Measurements from ENCODE around the gene FARP2.

Gene FARP2

DNA sequence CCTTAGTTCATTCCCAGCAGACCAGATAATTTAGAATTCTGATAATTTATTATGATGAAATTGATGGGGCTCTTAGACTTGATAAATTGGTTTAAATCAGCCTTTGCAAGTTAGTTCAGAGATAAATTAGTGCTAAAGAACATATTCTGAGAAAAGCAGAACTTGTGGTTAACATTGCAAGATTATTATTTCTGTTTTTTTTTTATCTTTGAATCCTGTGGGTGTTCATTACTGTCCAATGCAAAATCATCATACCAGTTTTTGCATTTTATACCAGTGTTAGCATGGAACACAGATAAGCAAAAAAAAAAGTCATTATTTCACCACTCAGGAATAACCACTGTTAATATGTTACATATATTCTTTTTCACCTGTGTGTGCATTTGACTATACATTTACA, 31.3 kb upstream of the FARP2 start:
- DNase-seq = no peak

DNA sequence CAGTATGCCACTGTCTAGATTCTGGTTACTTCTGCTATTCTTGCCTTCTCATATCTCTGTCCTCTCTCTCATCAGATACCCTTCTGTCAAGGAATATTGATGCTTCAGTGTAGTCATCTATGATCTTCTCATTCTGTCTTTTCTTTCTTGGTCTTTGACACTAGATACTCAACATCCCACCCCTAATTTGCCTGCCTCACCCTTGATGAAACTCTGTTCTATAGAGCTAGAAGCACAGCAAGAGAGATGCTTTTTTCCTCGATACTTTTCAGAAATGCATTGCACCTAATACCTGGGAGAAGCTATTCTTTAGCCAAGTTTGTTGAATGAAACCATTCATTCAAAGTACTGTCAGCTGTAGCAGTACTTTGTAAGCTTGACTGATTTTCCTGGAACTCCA, 30.8 kb upstream of the FARP2 start:
- no peak for DNase-seq

DNA sequence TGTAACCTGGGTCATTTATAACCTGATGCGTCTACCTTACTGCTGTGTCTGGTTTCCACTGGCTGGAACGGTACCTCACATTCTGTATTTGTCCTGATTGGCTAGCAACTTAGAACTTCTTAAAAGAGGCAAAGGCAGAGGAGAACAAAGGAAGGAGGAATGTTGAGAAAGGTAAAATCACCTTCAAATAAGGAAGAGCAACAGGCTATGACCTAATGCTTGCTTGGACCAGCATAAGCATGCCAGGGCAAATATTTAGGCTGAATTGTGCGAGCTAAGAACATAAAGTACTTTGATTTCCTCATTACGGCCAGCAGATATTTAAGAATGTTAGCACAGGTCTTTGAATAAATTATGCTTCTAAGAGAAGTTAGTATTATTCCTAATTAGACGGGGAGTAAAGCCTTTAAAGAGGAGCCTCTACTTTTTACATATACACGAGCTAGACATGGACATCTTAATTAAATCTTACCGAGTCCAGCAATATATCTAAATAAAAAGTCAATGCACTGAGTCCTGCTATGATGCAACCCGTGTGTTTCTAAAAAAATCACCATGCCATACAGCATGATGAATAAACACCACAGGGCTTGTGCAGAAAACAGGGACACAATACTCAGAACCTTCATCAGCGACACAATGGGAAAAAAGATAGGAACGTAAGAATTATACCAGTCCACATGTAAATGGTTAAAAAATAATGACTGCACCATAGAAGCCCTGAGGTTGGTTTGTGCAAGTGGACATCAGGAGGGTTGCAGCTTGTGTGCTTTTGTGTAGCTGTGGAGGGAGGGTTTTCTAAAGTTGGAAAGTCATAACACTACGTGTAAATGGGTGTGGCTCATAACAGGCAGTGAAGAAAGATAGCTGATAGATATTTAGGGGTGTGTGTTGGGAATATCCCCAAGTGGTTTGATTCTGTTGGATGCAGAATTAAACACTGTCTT, 26.1 kb upstream of the FARP2 start:
- no peak for DNase-seq

DNA sequence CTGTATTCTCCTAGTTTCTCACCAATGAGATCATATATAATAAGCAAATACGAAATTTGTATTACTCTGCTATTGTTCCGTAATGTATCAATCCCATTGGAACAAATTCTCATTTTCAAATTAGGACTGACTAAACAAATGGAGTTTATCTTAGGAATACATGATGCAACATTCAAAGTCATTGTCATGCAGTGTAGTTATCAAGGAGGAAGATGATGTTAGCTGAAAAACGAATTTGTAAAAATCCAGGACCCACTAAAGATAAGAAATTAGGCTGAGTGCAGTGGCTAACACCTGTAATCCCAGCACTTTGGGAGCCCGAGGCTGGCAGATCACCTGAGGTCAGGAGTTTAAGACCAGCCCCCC, 25.5 kb upstream of the FARP2 start:
- no peak for DNase-seq

DNA sequence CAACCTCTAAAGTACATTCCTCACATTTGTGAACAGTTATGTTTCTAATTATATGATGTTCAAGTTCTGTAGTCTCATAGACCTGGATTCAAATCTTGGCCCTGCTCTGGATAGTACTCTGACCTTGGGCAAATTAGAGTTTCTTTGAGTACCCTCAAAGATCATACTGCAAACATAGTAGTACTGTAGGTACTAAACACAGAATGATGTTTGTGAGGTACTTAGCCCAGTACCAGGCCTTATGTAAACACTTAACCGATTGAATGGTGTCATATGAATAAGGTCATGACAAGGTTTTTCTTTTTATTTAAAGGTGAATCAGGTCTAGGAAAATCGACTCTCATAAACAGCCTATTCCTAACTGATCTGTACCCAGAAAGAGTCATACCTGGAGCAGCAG, 21.3 kb upstream of the FARP2 start:
- DNase-seq = no peak

DNA sequence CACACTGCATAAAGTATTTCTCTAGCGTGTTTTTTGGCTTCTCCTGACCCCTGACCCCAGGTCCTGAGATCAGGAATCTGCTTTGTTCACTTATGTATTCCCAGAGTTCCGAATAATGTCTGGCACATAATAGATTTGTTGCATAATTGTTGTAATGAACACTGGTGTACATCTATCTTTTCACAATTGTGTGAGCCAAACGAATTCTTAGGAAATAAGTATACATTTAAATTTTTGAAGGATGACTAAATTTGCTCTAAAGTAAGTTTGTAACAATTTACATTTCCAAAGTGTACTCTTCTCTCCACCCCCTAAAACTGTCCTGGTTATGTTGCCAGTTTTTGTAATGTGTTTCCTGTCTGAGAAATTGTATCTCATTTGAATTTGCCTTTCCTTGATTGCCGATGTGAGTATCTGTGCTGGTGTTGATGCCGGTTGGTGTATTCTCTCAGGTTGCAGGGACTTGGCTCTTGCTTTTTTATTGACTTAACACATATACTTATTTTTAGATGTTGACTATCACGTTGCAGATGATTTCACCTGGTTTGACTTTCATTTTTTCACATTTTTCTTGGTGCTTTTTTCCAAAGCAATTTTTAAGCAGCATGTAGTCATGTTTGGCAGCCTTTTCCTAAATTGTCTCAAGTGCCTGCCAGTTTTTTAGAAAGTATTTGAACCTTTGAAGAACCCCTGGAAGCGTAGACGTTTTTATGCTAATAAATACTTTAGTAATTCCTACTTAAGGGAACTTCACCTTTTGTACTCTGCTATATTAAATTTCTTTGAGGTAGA, 16.1 kb upstream of the FARP2 start:
- no peak for DNase-seq

DNA sequence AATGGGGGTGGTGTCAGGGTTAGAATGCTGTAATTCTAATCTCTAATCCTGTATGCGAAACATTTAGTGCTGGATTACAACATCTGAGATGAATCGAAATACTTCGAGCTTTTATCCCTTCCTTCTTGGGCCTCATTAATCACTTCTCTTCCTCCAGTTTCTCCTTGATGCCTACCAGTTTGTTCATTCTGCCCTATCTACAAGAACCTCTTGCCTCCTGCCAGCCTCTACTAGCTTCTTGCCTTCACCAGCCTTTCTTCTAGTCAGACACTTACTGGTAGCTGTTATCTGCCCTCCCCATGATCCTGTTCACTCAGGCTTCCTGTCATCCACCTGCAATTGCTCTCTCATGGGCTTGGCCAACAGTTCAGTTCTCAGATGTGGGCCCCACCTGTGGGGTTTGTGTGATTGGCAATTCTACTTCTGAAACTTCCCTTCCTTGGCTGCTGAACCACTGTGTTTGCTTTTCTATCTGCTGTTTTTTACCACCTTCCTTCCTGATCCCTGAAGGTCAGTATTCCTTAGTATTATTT, 15.4 kb upstream of the FARP2 start:
- no peak for DNase-seq

DNA sequence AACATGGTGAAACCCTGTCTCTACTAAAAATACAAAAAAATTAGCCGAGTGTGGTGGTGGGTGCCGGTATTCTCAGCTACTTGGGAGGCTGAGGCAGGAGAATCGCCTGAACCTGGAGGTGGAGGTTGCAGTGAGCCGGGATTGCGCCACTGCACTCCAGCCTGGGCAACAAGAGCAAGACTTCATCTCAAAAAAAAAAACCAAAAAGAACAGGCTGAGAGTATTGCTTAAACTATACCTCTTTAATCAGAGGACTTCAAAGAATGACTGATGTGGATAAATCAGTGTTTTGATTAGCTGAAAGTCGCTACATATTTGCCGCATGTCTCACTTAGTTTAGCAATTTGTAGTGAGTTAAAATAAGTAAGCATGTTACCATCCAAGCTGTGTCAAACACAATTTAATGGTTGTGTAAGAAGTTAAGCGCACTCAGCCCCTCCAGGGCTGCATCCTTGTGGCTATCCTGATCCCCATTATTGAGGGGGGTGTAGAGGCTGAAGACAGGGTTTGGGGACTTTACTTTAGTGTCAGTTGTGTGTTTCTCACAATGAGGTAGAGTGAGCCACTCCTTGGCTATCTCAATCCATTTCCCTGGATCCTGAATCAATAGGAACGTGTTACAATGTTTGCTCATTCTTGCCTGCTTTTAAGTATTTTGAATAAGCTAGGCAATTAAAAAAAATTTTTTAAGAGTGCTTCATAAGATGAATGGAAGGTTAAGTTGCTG, 11.0 kb upstream of the FARP2 start:
- no peak for DNase-seq

DNA sequence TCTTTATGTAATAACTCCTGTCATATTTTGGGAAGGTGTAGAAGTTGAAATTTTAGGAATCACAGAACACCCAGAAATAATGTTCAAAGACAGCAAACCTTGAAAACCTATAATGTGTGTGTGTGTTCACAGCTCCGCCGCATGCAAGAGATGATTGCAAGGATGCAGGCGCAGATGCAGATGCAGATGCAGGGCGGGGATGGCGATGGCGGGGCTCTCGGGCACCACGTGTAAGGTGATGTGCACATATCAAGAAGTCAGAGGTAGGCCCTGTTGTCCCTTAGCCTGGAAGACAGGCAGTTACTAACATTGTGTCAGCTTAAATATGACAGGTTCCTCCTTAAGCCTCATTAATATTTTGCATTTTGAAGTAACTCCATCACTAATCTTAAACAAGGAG, 6.1 kb upstream of the FARP2 start:
- DNase-seq = no peak

DNA sequence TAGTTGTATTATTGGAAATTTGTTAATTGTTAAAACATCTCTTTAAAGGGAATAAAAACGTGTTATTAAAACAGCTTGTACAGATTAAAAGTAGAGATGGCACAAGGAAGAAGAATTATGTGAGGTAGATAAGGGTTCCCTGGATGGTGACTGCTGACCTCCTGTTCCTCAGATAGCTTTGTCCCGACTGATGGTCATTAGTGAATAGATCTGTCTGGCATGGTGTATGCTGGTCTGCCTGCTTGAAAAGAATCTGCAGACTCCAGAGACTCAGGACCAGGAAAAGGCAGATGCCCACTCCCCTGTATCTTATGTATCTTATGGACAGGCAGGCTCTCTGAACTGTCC, 5.6 kb upstream of the FARP2 start:
- no peak for DNase-seq

DNA sequence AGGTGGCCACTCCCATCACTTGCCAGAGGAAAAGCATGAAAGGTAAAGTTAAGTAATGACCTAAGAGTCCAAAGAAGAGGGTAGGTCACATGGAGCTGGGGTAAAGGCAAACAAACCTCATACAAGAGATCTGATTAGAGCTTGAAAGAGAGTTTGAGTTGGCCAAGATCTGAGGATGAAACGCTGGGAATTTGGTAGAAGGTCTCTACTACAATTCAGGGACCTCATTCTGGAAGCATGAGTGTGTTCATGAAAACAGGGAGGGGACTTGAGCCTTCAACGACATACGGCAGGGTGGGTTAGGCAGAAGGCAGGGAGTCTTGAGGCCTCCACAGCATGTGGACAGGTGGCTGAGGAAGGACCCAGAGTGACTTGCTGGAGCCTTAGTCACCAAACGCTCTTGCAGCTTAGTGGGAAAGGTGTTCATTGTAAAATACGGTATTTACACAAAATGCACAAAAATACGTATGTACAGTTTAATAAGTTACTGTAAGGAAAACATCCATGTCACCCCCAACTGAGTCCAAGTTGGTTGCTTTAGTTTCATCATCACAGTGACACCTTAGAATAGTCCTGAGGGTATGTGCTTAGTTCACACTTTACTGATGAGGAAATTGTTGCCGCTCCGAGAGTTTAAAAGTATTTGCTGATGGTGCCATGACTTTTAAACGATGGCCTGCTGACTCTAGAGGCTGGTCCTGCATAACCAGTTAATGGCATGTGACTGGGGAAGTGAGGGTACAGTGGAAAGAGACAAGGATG, 5.0 kb upstream of the FARP2 start:
- DNase-seq = no peak

DNA sequence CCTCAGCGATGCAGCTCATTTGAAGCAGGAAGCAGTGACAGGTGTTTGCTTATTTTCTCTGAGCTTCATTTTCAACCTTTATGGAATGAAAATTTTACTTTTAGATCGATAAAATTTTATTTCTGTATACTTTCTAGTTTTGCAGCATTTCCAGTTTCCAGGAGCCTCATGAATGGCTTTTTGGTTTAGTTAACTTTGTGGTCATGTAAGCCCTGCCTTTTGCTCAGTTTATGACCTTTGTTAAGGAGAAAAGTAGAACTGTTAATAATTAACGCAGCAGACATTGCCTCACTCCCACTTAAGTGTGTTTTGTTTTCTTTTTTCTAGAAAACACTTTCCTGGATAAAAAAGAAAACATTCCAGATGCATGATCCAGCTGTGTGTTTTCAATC, 4.4 kb upstream of the FARP2 start:
- DNase-seq = no peak

DNA sequence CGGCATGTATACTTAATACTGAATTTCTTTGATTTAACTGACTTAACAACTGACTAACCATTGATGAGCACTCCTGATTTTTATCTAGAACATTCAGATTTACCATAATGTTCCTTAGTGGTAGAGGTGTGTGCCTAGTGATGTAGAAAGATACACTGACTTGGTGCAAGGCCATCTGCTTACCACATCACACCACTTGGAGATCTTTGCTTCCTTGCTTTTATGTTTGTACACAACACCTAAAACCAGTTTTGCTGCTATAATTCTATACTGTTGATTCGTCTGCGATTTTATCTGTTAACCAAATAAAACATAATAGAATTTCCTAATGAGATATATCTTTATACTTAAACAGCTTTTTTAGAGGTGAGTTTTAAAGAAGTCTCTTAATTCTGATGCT, 3.9 kb upstream of the FARP2 start:
- no peak for DNase-seq

DNA sequence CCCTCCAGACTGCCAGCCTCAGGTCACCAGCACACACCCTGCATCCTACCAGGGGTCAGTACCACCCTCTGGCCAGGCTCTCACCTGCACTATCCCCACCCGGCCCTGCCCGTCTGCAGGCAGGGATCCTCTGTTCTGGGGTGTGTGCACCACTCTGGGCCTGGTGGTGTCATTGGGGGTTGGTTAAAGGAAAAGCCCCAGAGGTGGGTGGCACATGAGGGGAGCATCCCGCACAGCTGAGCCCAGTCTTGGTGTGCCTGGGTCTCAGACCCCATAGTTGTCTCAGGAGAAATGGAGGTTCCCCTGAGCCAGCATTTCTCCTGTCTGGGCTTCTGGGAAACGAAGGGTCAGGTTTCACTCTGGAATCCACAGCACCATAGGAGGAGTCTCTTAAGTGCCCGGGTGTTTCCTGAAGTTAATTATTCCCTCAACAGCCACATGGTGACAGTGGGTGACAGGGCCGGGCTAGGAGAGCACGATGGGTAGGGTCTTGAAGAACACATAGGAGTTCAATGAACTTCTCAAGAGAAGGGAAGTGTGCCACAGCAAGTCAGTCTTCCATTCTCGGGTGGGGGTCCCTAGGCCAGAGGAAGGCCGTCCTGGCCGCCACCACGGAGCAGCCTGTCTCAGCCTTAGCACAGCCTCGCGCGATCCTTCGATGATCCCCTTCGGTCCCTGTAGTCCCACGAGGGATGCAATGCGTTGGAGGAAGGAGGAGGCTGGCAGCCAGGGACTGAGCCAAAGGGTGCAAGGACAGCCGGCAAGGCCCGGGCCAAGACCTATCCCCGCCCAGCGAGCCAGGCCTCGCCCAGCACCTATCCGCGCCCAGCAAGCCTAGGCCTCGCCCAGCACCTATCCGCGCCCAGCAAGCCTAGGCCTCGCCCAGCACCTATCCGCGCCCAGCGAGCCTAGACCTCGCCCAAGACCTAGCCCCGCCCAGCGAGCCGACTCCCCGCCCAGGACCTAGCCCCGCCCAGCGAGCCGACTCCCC, 1.1 kb upstream of the FARP2 start:
- DNase-seq = peak; percentile 48

DNA sequence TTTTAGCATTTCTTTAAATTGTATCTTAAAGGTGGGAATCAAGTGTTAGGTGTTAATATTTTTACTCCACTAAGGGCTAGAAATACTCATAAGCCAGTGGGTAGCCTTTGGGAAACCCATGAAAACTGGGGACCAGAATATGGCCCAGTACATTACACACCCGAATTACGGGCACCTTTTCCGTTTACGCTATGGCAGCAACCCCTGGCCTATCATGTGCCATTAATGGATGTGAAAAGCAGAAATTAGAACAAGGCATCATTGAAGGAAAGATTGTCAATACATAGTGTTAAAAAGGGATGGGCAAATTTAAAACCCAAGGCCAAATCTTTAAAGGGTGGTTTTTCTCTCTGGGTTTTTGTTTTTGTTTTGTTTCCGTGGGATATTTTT, 781 bp downstream of the FARP2 start:
- DNase-seq = no peak

DNA sequence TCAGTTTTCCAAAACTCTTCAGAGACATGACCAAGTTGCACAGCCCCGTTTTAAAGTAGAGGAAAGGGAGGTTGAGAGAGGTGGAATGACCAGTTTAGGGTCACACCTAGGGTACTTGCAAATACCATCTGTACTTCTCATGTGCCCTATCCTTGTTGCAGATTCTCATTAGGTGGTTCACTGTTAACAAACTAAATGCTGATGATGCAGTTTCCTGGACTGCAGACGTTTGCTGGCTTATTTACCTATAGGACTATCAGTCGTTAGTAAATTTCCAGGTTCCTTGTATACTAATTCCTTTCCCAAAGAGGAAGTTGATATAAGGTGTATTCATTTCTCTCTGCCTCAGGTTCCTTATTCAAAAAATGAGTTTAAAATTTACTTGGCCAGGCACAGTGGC, 1.4 kb downstream of the FARP2 start:
- no peak for DNase-seq

DNA sequence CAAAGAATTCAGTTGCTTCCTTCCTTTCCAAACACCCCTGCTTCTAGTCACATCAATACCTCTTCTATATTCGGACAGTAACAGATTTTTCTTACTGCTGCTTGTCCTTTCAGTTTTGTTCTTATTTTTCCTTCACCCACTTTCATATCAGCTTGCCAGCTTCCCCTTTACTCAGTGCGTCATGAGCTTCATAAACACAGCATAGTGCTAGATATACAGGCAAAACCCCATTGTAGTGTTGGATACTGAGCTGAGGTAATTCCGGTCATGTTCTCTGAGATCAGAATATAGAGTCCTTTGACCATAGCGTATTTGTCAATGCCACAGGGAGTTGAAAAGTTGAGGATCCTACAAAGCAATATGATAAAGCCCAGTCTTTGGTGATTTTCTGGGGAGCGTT, 2.4 kb downstream of the FARP2 start:
- no peak for DNase-seq

DNA sequence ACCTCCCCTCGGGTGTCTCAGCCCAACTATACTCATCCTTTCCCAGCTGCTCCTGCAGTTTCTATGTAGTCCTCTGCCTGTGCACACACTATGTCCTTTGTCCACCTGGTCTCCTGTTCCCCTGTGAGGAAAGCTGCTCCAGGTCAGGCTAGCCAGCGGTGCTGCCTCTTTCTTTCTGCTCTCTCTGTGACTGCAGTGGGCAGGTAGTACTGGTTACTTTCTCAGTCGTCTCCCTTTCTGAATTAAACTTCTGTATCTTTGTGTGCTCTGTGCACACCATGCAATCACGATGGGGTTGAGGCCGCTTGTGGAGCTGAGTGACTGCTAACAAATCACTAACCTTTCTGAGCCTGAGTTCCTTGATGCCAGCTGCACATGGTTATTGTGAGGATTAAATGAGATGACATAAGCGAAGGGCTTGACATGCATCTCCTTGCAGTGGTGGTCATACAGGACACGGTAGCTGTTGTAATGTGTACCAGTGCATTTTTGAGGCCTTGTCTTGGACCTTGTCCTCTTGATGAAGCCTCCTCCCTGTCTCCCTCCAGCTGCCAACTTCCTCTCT, 3.5 kb downstream of the FARP2 start:
- no peak for DNase-seq

DNA sequence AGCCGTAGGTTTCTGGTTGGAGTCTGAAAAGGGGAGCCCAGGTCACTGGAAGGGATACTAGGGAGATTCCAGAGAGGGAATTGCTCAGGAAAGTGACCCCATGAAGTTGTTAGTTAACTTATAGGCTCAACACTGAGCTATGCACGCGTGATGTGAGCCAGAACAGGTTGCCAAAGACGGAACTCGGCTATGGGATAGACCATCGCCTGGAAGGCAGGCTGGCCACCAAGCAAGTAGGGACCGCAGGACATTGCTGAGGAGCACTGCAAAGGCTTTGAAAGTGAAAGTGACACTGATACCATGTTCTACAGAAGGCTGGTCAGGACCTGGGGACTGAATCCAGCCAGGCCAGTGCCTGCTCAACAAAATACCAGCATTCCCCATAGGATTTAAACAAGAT, 7.3 kb downstream of the FARP2 start:
- DNase-seq = no peak

DNA sequence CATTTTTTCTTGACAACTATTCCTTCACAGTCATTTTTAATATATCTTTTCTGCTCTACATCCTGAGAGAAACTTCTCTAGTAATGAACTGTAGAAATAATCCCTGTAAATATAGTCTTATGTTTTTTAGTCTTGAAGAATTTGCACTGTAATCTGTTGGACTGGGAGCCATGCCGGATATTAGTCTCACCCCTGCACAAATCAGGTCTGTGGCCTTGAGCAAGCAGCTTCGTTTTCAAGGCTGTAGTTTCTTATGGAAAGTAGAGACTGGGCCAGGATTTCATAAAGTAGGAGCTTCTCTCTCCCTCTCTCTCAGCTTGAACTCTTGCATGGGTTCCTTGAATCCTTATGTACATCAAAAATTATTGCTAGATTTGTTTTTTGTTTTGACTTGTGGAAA, 8.7 kb downstream of the FARP2 start:
- no peak for DNase-seq

DNA sequence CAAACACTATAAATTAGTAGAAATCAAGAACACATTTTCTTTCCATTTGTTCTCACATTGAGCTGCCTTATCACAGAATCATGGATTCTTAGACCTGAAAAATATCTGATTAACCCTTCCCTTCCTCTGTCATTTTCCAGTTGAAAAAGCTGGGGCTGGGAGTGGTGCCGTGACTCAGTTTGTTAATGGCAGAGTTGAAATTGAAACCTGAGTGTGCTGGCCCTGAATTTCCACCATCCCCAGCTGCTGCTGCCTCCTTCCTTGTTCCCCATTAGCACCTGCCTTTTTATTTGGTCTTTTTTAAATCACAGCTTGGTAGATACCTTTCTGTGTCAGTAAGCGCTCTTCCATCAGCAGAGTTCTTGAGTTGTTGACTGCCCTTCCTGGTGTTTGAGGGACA, 10.6 kb downstream of the FARP2 start:
- no peak for DNase-seq
